Stimulated activated CD8-positive, alpha-beta memory T cell treated with anti-CD3 and anti-CD28 coated beads, Interleukin-7, amount 100 ng/mL, for 1 hour (primary cell): ENCODE results near the gene AMOTL1.
A peak's percentile ranks its signal among the peaks of the same experiment; 100 is the strongest.

Experiments used
- DNase-seq, 2 donors: peaks; one replicate each; pipeline ENCODE4 v3.0.0-alpha.2; 2020; ENCODE audit warnings: low read depth in 2 of 2

The AMOTL1 gene

DNA sequence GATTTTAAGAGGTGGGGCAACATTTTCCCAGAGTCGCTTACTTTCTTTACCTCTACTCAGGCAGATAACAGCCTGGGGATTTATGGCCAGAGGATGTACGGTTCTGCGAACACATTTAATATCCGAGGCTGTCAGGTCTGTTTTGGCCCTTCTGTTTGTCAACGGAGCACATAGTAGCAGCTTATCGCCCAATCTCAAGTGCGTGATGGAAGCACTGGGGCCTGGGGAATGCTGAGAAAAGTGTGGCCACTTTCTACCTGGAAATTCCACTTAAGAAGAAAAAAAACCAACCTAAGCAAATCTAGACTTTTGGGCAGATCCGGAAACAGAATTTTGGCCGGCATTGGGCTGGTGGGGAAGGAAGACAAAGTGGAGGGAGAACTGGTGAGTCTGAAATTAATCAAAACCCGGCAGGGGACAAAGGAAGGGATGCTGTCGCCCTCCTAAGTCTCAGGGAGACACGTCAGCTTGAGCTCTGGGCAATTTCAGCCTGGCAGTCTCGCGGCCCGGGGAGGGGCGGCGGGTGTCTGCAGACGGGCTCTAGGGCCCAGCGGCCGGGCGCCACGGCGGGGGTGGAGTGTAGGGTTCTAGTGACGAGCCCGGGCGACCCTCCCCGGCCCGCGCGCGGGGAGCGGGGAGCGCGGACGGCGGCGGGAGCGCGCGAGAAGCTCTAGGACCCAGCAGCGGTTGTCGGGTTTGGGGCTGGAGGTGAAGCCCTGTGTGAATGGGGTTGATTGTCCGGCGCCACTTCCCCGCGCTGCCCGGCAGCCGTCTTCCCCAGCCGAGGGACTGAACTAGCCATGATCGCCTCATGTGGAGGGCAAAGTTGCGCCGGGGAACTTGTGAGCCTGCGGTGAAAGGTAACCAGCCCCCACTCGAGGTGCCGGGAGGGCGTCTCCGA, at the start of gene AMOTL1:
AMOTL1 (plus strand) TSS at position 656 of the 901 bp plus-strand sequence; CDS start at position 812, 156 bp downstream.
- DNase-seq, result peak in 1 of 2 donors; percentile 11

DNA sequence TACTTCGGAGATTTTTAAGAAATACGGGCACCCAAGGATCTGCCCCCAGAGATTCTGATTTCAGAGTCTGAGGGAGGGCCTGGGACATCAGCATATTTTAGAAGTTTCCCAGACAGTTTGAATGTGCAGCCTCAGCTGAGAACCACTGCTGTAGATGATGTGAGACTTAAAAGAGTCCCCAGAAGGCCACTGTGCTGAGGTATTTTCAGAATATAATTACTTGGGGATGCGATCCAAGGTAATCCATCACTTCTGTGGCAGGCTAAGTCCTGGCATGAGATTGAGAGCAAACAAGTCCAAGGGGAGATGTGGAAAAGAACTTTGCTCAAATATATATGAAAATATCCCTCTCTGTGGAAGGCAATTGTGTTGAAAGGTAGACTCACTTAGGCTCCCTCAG, 48.3 kb upstream of the AMOTL1 start:
- DNase-seq, result no peak

GRCh38 chr11:94721565-94722292, 46.4 kb upstream of the AMOTL1 start:
- no peak for DNase-seq

- no peak for DNase-seq
These were observed 45.4 kb upstream of the AMOTL1 start for GRCh38 chr11:94722735-94723134.

DNA sequence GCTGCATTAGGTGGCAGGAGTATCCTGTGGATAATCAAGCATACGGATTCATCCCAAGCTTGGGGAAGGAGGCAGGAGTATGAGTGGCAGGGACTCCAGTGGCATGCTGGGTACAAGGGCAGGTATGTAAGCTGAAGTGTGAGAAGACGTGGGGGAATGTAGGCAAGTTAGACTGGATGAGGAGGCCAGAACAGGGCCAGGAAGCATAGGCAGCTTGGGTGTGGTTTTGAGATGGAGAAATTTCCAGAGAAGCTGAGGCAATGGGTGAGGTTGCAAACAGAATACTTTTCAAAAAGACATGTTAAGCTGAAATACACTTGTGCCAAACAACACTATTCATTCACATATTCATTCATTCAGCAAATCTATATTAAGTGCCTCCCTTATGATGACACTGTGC, 43.1 kb upstream of the AMOTL1 start:
- no peak for DNase-seq

DNA sequence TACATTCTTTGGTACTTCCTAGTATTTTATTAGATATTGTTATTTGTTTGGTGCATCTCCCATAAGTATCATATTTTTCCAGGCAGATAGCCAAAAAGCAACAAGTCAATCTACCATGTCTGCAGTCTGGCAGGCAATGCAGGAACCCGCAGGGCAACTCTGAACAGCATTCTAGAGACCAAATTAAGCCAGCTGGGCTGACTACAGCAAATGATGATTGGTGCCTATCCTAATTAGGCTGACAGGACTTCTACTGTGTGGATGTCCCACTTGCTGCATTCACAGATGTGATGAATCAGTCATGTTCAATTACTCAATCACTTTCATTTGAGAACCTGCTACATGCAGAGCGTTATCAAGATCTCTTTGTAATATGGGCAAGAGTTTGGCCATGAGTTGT, 40.3 kb upstream of the AMOTL1 start:
- no peak for DNase-seq

- no peak for DNase-seq
These were observed 39.6 kb upstream of the AMOTL1 start for GRCh38 chr11:94728541-94728940.

DNA sequence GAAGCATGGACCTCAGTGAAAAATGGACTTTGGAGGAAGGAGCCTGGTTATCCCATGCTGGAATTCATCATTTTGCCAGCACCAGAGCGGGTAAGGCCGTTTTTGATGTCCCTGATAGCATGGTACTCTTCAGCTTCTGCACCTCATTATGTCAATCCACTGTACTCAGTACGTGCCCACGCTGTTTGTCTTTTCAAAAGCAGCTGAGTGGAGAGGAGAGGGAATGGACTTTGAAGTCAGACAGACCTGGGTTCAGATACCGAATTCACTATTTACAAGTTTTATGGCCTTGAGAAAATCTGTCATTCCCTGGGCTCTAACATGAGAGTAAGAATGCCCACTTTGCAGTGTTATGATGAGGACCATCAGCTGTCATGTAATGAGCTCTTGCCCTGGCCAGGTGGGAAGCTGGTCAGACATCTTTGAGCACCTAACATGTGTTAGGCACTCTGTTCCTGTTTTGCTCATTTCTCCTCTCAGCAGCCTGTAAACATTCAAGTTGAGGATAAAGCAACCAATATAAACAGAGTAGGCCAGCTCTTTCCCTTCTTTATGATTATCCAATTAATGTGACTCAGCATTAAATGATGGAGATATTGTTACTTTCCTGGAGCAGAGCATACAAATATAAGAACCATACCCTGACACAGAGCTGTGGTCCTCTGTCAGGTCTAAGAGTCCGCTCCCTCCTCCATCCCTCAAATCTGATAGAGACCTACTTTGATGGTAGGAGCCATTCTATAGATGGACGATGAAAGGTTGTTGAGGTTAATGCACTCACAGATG, 39.0 kb upstream of the AMOTL1 start:
- DNase-seq, result no peak

GRCh38 chr11:94730153-94730552, 38.0 kb upstream of the AMOTL1 start:
- no peak for DNase-seq

DNA sequence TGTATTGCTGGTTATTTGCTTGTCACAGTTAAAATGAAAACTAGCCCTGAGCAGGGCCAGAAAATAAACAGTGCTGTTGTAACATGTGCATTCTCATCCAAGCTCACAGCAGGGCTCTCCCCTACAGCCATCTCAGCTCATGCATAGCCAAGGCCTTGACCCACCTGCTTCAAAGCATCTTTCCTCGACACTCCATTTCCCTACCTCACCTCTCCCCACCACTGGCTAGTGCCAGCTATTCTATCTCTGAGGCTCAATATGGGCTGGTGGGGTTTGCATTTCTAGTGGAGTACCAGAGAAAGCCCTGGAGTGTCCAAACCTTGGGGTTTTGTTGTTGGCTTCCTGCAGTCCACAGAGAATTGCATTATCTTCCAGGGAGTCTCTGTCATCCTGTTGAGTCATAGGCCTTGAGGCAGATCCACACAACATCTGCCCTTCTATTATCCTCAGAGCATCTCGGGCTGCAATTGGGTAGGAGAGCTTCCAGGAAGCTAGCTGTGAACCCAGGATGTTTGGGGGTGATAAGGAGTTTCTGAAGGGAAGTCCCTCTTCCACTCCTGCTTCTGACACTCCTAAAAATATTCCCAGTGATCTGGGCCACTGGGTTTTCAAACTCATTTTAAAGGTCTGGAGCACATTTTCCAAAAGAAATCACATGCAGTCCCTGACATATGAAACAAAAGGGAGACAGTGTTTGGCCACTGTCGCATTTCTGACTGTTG, 36.1 kb upstream of the AMOTL1 start:
- DNase-seq, result no peak

- no peak for DNase-seq
These were observed 35.4 kb upstream of the AMOTL1 start for GRCh38 chr11:94732617-94733281.

DNA sequence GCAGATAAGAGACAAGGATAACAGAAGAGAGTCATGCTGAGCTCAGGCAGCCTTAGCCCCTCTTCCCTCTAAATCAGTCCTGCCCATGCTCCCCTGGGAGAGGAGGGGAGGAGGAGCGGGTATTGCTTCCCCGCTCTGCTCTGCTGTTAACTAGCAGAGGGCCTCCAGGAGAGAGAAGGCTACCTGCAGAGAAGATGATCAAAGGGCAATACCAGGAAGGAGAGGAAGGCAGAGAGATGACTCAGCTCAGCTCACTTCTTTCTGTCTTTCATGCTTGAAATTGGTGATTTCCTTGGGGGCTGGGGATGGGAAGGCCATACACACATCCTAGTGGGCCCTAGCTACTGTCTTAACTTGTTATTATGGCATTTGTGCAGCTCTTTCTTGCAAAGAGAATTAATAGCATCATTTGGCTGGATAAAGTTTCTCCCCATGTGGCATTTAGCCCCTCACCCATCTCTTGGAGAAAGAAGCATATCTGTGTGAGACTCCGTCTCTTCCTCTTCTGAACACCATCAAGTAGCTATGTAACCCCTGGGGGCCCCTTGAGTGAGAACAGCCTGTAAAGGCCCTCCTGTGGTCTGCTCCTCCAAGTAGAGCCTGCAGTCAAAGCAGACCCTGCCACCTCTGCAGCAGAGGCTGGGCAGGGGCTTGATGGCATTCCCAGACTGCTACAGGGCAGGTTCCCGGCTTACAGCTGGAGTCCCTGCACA, 33.4 kb upstream of the AMOTL1 start:
- no peak for DNase-seq

- no peak for DNase-seq
These were observed 32.2 kb upstream of the AMOTL1 start for GRCh38 chr11:94735907-94736306.

DNA sequence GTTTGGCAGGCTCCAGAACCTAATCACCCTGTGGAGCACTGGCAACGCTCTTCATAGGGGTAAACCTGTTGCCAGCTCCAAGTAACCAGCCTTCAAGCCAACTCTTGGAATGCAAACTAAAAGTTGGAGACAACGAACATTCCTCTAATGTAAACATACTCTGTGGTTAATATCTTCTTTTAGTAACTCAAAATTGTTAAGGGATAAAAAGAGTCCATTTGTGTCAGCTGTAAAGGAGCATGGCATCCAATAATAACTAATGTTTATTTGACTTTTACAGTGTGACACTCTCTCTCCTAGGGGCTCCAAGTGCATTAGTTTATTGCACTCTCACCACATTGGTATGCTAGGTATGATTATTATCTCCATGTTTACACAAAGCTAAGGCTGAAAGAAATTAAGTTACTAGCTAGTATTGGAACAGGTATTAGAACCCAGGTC, 31.0 kb upstream of the AMOTL1 start:
- DNase-seq, result no peak

DNA sequence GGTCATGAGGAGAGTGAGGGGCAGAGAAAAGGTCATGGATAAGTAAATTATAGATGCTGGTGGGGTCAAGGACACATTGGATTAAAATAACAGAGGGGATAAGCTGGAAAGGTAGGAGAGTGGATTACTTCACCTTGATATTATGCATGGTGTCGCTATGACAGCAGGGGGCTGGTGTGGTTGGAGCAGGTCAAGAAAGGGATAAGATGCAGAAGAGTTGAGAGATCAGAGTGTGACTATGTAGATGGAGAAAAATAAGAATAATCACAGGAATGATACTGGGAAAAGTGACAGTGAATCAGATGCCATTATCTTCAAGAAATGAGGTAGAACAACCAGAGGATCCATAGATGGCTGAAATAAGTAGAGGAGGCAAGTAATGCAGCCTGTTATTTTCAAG, 29.4 kb upstream of the AMOTL1 start:
- DNase-seq, result no peak

- no peak for DNase-seq
These were observed 28.8 kb upstream of the AMOTL1 start for GRCh38 chr11:94739331-94739730.

- no peak for DNase-seq
These were observed 27.8 kb upstream of the AMOTL1 start for GRCh38 chr11:94740083-94741021.

DNA sequence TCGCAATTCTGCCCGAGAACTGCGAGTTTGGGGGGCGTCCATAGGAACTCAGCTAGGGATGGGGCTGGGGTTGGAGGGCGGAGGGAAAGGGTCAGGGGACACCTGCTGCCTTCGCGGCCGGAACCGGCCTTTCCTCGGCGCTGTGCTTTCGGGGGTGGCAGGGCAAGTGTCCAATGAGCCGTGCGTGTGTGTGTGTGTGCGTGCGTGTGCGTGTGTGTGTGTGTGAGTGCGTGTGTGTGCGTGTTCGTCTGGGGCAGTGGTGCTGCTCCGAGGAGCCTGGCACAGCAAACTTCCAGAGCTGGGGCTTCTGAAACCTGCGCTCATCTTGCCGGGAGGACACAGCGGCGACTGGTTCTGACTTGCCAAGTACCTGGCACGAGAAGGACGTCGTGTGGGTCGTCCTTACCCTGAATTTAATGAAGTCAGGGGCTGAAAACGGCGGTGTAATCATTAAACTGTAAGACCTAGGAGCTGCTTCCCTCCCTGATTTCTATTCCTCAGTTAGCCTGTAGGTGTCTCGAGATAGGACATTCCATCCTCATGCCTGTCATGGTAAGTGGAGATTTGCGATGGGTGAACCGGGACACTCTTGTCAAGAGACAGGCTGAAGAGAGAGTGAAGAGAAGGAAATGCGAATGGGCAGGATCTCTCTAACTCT, 27.0 kb upstream of the AMOTL1 start:
- DNase-seq, result no peak

- no peak for DNase-seq
These were observed 25.5 kb upstream of the AMOTL1 start for GRCh38 chr11:94742665-94743064.
